ENCODE data around the gene MSRB3. TPM values are rescaled to one million over a fixed set of nuclear protein-coding genes. Genes with fewer than 3 reads are reported as not detected.

MSRB3 gene
- total and polyA plus RNA-seq, 2 donors (not counting 3 experiments of a cell fraction or from before 2014, with no cell fraction given) = 20.0 to 59.3 TPM

DNA sequence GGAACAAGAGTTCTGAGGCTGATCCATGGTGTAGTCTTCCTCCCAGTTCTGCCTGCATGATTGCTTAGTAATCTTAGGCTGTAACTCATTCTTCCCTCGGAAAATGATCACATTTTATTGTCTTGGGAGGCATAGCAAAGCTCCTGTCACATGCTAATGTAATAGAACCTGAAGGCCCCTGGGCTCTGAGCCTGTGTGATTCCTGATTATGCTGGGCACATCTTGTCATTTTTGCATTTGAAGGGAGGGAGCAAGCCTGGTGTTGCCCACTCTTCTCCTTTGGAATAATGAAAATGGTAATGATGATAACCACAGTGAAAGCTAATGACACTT lies 215.4 kb downstream of the MSRB3 start:
- FAIRE-seq = no peak
- Histone ChIP-seq H3K36me3 (ENCODE audit: control insufficient read depth in 2 of 2, extremely low read depth in 1 of 2, insufficient read depth in 2 of 2, low read length in 2 of 2) (no peaks in the 10 kb centered on the region), H4K20me1 (replicated peaks; ENCODE audit: control insufficient read depth, extremely low read depth, insufficient read depth, low read length) (no peaks in the 10 kb centered on the region), H3K4me3 (replicated peaks in 1 of 3; ENCODE audit: insufficient read depth in 1 of 3, low read depth in 1 of 3, low read length in 3 of 3) (no peak overlapping the region), H3K9me1 (replicated peaks; ENCODE audit: control insufficient read depth, extremely low read depth, insufficient read depth, low read length) (no peaks in the 10 kb centered on the region), H2AFZ (ENCODE audit: low read depth, low read length) (no peak overlapping the region), H3K79me2 (ENCODE audit: control insufficient read depth, insufficient read depth, low read length) (no peaks in the 10 kb centered on the region), H3K9ac (replicated peaks; ENCODE audit: extremely low read depth, insufficient read depth, low read length) (no peak overlapping the region), H3K27me3 (ENCODE audit: control insufficient read depth in 2 of 2, insufficient read depth in 2 of 2, low read length in 2 of 2) (no peaks in the 10 kb centered on the region), H3K4me1 (ENCODE audit: control insufficient read depth, extremely low read depth, insufficient read depth, low read length) (no peaks in the 10 kb centered on the region), H3K27ac (ENCODE audit: insufficient read depth, low read depth, low read length) (no peak overlapping the region), H3K4me2 (ENCODE audit: insufficient read depth, low read length) (no peak overlapping the region), H3K9me3 (replicated peaks; ENCODE audit: control insufficient read depth, insufficient read depth, low read length) (no peaks in the 10 kb centered on the region)
- dilution Hi-C loops (cut with MboI; ENCODE audit: extremely low pct_ligation_motif_present, low sequenced_read_pairs) (no loop called here), intact Hi-C loops (cut with micrococcal nuclease) (no loop called here)
- POLR2A ChIA-PET = no interaction called here
- no peak for DNase-seq (ENCODE audit: low read depth, low spot score)
- TF ChIP-seq, protein P1, sequence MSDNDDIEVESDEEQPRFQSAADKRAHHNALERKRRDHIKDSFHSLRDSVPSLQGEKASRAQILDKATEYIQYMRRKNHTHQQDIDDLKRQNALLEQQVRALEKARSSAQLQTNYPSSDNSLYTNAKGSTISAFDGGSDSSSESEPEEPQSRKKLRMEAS (IDR thresholded peaks at IDR 0.05; ENCODE audit: insufficient read depth, insufficient read length) = no peak
- no peak for TF ChIP-seq POLR2AphosphoS5 (IDR thresholded peaks at IDR 0.05; ENCODE audit: insufficient read depth, low read depth, low read length)
- TF ChIP-seq MYC (IDR thresholded peaks at IDR 0.05; ENCODE audit: low read depth, low read length) = no peak
- TF ChIP-seq, protein P2, sequence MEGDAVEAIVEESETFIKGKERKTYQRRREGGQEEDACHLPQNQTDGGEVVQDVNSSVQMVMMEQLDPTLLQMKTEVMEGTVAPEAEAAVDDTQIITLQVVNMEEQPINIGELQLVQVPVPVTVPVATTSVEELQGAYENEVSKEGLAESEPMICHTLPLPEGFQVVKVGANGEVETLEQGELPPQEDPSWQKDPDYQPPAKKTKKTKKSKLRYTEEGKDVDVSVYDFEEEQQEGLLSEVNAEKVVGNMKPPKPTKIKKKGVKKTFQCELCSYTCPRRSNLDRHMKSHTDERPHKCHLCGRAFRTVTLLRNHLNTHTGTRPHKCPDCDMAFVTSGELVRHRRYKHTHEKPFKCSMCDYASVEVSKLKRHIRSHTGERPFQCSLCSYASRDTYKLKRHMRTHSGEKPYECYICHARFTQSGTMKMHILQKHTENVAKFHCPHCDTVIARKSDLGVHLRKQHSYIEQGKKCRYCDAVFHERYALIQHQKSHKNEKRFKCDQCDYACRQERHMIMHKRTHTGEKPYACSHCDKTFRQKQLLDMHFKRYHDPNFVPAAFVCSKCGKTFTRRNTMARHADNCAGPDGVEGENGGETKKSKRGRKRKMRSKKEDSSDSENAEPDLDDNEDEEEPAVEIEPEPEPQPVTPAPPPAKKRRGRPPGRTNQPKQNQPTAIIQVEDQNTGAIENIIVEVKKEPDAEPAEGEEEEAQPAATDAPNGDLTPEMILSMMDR (IDR thresholded peaks at IDR 0.05; ENCODE audit: extremely low read depth in 1 of 2, insufficient read depth in 1 of 2, low read depth in 1 of 2, low read length in 2 of 2) = no peak
- TF ChIP-seq EZH2 (IDR thresholded peaks at IDR 0.05; ENCODE audit: borderline replicate concordance, low read depth, low read length, severe bottlenecking) = no peak
- no peak for TF ChIP-seq POLR2A (IDR thresholded peaks at IDR 0.05; ENCODE audit: low read depth, low read length)
- no peak for TF ChIP-seq FOS (IDR thresholded peaks at IDR 0.05; ENCODE audit: borderline replicate concordance, insufficient read depth, low read length)
- no peak for TF ChIP-seq GATA2 (IDR thresholded peaks at IDR 0.05; ENCODE audit: insufficient read depth, insufficient read length, low read depth, low read length)
- TF ChIP-seq JUN (IDR thresholded peaks at IDR 0.05; ENCODE audit: borderline replicate concordance, insufficient read depth, insufficient read length, low read depth) = no peak
- CTCF ChIA-PET = interaction anchor here (1.2 kb wide), 1 partner anchor 25 kb away, joined by 3 read pairs; no protein-coding TSS in a partner anchor
- no TSS peak for BruUV-seq (replicated peaks)
